Measurements from ENCODE around the gene TRIOBP. TPM values are rescaled to one million over a fixed set of nuclear protein-coding genes. Genes with fewer than 3 reads are reported as not detected.

TRIOBP gene
- total and polyA plus RNA-seq, 2 of the 13 experiments (the other 11 are each of a cell fraction or from before 2014, with no cell fraction given): 6.1 to 15.4 TPM

DNA sequence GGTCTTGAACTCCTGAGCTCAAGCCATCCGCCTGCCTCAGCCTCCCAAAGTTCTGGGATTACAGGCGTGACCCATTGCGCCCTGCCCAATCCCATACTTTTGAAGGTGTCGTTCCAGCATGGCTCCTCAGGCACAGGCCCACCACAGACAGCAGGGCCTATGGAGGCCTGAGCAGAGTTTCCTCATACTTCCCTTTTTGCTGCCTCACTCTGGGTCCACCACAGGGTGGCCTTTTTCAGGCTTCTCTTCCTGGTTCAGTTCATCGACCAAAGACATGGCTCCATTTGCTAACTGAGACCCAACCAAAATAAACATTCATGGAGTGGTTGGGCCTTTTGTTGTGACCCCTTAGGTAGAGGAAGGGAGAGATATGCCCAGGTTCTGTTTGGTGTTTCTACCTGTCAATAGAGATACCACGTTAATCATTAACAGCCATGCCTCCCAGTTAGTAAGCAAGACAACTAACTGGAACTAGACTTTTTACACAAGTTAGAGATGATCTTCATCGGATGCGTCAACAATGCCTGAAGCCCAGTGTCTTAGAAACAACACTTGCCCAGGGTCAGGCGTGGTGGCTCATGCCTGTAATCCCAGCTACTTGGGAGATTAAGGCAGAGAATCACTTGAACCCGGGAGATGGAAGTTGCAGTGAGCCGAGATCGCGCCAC lies 35.1 kb downstream of the TRIOBP start (continued):
- TF ChIP-seq PHF5A (CRISPR knock-in tag; IDR thresholded peaks at IDR 0.05; ENCODE audit: low read depth, unreplicated experiment): peak; percentile 71
- TF ChIP-seq ZSCAN22 (CRISPR knock-in tag; IDR thresholded peaks at IDR 0.05): no peak
- TF ChIP-seq, protein P1, sequence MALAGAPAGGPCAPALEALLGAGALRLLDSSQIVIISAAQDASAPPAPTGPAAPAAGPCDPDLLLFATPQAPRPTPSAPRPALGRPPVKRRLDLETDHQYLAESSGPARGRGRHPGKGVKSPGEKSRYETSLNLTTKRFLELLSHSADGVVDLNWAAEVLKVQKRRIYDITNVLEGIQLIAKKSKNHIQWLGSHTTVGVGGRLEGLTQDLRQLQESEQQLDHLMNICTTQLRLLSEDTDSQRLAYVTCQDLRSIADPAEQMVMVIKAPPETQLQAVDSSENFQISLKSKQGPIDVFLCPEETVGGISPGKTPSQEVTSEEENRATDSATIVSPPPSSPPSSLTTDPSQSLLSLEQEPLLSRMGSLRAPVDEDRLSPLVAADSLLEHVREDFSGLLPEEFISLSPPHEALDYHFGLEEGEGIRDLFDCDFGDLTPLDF (CRISPR knock-in tag; IDR thresholded peaks at IDR 0.05): no peak
- no peak for TF ChIP-seq TGIF2 (CRISPR knock-in tag; IDR thresholded peaks at IDR 0.05)
- TF ChIP-seq ZNF572 (CRISPR knock-in tag; IDR thresholded peaks at IDR 0.05): no peak
- TF ChIP-seq ZNF12 (CRISPR knock-in tag; IDR thresholded peaks at IDR 0.05): peak; percentile 62
- TF ChIP-seq, protein P2, sequence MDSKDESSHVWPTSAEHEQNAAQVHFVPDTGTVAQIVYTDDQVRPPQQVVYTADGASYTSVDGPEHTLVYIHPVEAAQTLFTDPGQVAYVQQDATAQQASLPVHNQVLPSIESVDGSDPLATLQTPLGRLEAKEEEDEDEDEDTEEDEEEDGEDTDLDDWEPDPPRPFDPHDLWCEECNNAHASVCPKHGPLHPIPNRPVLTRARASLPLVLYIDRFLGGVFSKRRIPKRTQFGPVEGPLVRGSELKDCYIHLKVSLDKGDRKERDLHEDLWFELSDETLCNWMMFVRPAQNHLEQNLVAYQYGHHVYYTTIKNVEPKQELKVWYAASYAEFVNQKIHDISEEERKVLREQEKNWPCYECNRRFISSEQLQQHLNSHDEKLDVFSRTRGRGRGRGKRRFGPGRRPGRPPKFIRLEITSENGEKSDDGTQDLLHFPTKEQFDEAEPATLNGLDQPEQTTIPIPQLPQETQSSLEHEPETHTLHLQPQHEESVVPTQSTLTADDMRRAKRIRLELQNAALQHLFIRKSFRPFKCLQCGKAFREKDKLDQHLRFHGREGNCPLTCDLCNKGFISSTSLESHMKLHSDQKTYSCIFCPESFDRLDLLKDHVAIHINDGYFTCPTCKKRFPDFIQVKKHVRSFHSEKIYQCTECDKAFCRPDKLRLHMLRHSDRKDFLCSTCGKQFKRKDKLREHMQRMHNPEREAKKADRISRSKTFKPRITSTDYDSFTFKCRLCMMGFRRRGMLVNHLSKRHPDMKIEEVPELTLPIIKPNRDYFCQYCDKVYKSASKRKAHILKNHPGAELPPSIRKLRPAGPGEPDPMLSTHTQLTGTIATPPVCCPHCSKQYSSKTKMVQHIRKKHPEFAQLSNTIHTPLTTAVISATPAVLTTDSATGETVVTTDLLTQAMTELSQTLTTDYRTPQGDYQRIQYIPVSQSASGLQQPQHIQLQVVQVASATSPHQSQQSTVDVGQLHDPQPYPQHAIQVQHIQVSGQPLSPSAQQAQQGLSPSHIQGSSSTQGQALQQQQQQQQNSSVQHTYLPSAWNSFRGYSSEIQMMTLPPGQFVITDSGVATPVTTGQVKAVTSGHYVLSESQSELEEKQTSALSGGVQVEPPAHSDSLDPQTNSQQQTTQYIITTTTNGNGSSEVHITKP (CRISPR knock-in tag; IDR thresholded peaks at IDR 0.05; ENCODE audit: low read depth): peak; percentile 83; the same call in 1 of the 2 replicates
- TF ChIP-seq, protein P3, sequence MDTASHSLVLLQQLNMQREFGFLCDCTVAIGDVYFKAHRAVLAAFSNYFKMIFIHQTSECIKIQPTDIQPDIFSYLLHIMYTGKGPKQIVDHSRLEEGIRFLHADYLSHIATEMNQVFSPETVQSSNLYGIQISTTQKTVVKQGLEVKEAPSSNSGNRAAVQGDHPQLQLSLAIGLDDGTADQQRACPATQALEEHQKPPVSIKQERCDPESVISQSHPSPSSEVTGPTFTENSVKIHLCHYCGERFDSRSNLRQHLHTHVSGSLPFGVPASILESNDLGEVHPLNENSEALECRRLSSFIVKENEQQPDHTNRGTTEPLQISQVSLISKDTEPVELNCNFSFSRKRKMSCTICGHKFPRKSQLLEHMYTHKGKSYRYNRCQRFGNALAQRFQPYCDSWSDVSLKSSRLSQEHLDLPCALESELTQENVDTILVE (CRISPR knock-in tag; IDR thresholded peaks at IDR 0.05): peak; percentile 77
- TF ChIP-seq, protein P4, sequence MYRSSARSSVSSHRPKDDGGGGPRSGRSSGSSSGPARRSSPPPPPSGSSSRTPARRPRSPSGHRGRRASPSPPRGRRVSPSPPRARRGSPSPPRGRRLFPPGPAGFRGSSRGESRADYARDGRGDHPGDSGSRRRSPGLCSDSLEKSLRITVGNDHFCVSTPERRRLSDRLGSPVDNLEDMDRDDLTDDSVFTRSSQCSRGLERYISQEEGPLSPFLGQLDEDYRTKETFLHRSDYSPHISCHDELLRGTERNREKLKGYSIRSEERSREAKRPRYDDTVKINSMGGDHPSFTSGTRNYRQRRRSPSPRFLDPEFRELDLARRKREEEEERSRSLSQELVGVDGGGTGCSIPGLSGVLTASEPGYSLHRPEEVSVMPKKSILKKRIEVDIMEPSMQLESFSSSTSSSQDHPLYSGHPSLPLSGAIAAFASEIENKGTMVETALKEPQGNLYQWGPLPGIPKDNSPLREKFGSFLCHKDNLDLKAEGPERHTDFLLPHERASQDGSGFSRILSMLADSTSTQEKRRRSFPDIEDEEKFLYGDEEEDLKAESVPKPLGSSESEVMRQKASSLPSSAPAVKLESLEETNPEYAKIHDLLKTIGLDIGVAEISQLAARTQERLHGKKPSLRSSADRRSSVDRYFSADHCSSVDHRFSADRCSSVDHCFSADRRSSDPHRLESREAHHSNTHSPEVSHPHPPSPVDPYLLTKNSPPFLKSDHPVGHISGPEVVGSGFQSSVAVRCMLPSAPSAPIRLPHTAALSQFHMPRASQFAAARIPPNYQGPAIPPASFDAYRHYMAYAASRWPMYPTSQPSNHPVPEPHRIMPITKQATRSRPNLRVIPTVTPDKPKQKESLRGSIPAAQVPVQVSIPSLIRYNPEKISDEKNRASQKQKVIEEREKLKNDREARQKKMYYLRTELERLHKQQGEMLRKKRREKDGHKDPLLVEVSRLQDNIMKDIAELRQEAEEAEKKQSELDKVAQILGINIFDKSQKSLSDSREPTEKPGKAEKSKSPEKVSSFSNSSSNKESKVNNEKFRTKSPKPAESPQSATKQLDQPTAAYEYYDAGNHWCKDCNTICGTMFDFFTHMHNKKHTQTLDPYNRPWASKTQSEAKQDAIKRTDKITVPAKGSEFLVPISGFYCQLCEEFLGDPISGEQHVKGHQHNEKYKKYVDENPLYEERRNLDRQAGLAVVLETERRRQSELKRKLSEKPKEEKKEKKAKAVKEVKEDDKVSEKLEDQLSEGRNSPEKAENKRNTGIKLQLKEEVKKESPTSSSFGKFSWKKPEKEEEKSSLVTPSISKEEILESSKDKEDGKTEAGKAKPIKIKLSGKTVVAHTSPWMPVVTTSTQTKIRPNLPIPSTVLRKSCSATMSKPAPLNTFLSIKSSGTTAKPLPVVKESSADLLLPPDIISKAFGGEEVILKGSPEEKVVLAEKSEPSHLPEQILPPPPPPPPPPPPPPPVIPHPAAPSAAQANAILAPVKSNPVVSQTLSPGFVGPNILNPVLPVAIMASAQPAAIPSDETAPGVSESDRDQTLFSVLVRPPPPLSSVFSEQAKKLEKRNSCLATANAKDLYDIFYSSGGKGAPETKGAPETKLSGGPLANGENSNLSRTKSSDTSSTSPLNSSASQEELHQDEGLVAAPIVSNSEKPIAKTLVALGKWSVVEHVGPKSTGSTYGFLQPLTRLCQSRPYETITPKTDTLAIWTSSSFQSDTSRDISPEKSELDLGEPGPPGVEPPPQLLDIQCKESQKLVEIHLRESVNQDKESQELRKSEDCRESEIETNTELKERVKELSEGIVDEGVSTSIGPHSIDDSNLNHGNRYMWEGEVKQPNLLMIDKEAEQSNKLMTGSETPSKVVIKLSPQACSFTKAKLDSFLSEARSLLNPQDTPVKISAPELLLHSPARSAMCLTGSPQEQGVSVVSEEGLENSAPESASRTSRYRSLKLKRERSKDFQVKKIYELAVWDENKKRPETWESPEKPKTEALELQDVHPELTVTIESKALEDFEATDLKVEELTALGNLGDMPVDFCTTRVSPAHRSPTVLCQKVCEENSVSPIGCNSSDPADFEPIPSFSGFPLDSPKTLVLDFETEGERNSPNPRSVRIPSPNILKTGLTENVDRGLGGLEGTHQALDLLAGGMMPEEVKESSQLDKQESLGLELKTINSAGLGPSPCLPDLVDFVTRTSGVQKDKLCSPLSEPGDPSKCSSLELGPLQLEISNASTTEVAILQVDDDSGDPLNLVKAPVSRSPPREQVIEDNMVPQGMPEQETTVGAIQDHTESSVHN (CRISPR knock-in tag; IDR thresholded peaks at IDR 0.05): no peak
- TF ChIP-seq NCOR1 (IDR thresholded peaks at IDR 0.05; ENCODE audit: borderline replicate concordance, low read length): no peak
- TF ChIP-seq, protein P5, sequence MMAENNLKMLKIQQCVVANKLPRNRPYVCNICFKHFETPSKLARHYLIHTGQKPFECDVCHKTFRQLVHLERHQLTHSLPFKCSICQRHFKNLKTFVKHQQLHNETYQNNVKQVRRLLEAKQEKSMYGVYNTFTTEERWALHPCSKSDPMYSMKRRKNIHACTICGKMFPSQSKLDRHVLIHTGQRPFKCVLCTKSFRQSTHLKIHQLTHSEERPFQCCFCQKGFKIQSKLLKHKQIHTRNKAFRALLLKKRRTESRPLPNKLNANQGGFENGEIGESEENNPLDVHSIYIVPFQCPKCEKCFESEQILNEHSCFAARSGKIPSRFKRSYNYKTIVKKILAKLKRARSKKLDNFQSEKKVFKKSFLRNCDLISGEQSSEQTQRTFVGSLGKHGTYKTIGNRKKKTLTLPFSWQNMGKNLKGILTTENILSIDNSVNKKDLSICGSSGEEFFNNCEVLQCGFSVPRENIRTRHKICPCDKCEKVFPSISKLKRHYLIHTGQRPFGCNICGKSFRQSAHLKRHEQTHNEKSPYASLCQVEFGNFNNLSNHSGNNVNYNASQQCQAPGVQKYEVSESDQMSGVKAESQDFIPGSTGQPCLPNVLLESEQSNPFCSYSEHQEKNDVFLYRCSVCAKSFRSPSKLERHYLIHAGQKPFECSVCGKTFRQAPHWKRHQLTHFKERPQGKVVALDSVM (CRISPR knock-in tag; IDR thresholded peaks at IDR 0.05): peak; percentile 50; the same call in 1 of the 2 replicates
- TF ChIP-seq ETV5 (CRISPR knock-in tag; IDR thresholded peaks at IDR 0.05; ENCODE audit: borderline replicate concordance): peak; percentile 67; the same call in 1 of the 2 replicates
